HCT116 (cell line): ENCODE data around the gene EZH2. TPM values are rescaled to one million over a fixed set of nuclear protein-coding genes. Genes with fewer than 3 reads are reported as not detected.

Experiments
- ATAC-seq: fragments of 200-7000 bp; cut with Tn5 transposase; 2 replicates; pipeline ENCODE4 v1.9.1; 2020; ENCODE audit warnings: mild to moderate bottlenecking, moderate library complexity
- BruUV-seq: library from RNA; stranded (reverse); fragments of 400-500 nt; replicated peaks from 2 replicates; lab custom pipeline; 2021; lab: Mats Ljungman, UMichigan
- CTCF ChIA-PET: fragments of 300-600 bp; sonication (Branson Sonifier 250); formaldehyde crosslinking; loops from one replicate; lab custom pipeline; 2021; ENCODE audit warnings: antibody characterized with exemption; lab: Charles Lee
- POLR2A ChIA-PET: fragments of 300-600, 350-600 bp; sonication (Branson Sonifier 250); formaldehyde crosslinking; loops from one replicate; lab custom pipeline; 2021; ENCODE audit warnings: antibody characterized with exemption; lab: Charles Lee
- RAD21 ChIA-PET, 2 experiments: fragments of 300-600 bp; sonication (Branson Sonifier 250); formaldehyde crosslinking; loops; one replicate each; lab custom pipeline; 2023; ENCODE audit warnings: low total read pairs in 2 of 2; ENCODE audit not compliant: uncharacterized antibody in 2 of 2, unreplicated experiment in 2 of 2, low non-redundant PET in 1 of 2; lab: Charles Lee
- DNase-seq: peaks from one replicate; pipeline ENCODE4 v3.0.0-alpha.2; 2010; ENCODE audit warnings: low read depth, low spot score
- H2AFZ ChIP-seq: fragments of 200-600 bp; shearing (Covaris generic), sonication (generic); 2 replicates; pipeline ENCODE4 v1.6.1; 2017; ENCODE audit warnings: low read depth, mixed run types, mixed read lengths, antibody characterized with exemption, low read length; ENCODE audit not compliant: poor library complexity, severe bottlenecking
- H3K27ac ChIP-seq: 2 replicates; pipeline ENCODE4 v1.5.1; 2012; ENCODE audit warnings: low read depth, low read length
- H3K27me3 ChIP-seq: fragments of 200-600 bp; sonication (generic); 2 replicates; pipeline ENCODE4 v1.6.1; 2016; ENCODE audit warnings: mixed run types, low read length, mixed read lengths; ENCODE audit not compliant: insufficient read depth
- H3K36me3 ChIP-seq, 2 experiments: fragments of 200-500 bp in 1 of 2; fragments of 200-600 bp in 1 of 2; sonication (Bioruptor generic) in 1 of 2; sonication (generic) in 1 of 2; 2 replicates each; pipeline versions ENCODE4 v1.5.1 to v1.6.1; 2014 to 2016; ENCODE audit warnings: low read length in 2 of 2, inconsistent platforms in 1 of 2, mixed read lengths in 1 of 2, mixed run types in 1 of 2; ENCODE audit not compliant: insufficient read depth in 2 of 2, control insufficient read depth in 1 of 2
- H3K4me1 ChIP-seq, 2 experiments: fragments of 200-600 bp in 1 of 2; sonication (generic) in 1 of 2; 2 replicates each; pipeline versions ENCODE4 v1.5.1 to v1.6.1; 2012 to 2017; ENCODE audit warnings: low read length in 2 of 2, inconsistent platforms in 1 of 2, mild to moderate bottlenecking in 1 of 2, mixed read lengths in 1 of 2, mixed run types in 1 of 2, moderate library complexity in 1 of 2; ENCODE audit not compliant: insufficient read depth in 2 of 2, control insufficient read depth in 1 of 2
- H3K4me2 ChIP-seq: fragments of 200-600 bp; sonication (generic); 2 replicates; pipeline ENCODE4 v1.6.1; 2017; ENCODE audit warnings: mixed run types, low read length, mixed read lengths
- H3K4me3 ChIP-seq, 2 experiments: fragments of 200-600 bp in 1 of 2; sonication (generic) in 1 of 2; replicated peaks in 1 of 2; 2 replicates each; pipeline ENCODE4 v1.5.1; 2011 to 2016; ENCODE audit warnings: low read length in 2 of 2, control low read depth in 1 of 2, low read depth in 1 of 2, mild to moderate bottlenecking in 1 of 2, mixed read lengths in 1 of 2, mixed run types in 1 of 2
- H3K79me2 ChIP-seq: fragments of 200-600 bp; sonication (generic); 2 replicates; pipeline ENCODE4 v1.6.1; 2017; ENCODE audit warnings: mild to moderate bottlenecking, mixed run types, low read length, moderate library complexity, mixed read lengths; ENCODE audit not compliant: insufficient read depth
- H3K9ac ChIP-seq: fragments of 200-600 bp; sonication (generic); 2 replicates; pipeline ENCODE4 v1.6.1; 2016; ENCODE audit warnings: low read length, mixed read lengths
- H3K9me2 ChIP-seq: fragments of 200-600 bp; sonication (generic), shearing (Covaris generic); 2 replicates; pipeline ENCODE4 v1.6.1; 2017; ENCODE audit warnings: mixed run types, mild to moderate bottlenecking, moderate library complexity; ENCODE audit not compliant: insufficient read depth
- H3K9me3 ChIP-seq, 2 experiments: fragments of 200-500 bp in 1 of 2; fragments of 200-600 bp in 1 of 2; sonication (Bioruptor generic) in 1 of 2; sonication (generic) in 1 of 2; 2 replicates each; pipeline ENCODE4 v1.6.1; 2014 to 2017; ENCODE audit warnings: low read length in 2 of 2, mixed read lengths in 2 of 2, inconsistent platforms in 1 of 2, low read depth in 1 of 2, mild to moderate bottlenecking in 1 of 2, mixed run types in 1 of 2, moderate library complexity in 1 of 2; ENCODE audit not compliant: control insufficient read depth in 1 of 2, insufficient read depth in 1 of 2
- H4K20me1 ChIP-seq: fragments of 200-600 bp; sonication (generic), shearing (Covaris generic); 2 replicates; pipeline ENCODE4 v1.6.1; 2017; ENCODE audit warnings: mixed run types, mild to moderate bottlenecking, moderate library complexity; ENCODE audit not compliant: insufficient read depth
- CBX3 ChIP-seq: IDR thresholded peaks from 2 replicates; pipeline ENCODE4 v1.6.1; 2012; ENCODE audit warnings: low read depth
- CEBPB ChIP-seq: IDR thresholded peaks from 2 replicates; pipeline ENCODE4 v1.6.1; 2012; ENCODE audit warnings: low read depth
- ELF1 ChIP-seq: IDR thresholded peaks from 2 replicates; pipeline ENCODE4 v1.6.1; 2012; ENCODE audit warnings: low read depth, borderline replicate concordance
- FOSL1 ChIP-seq: IDR thresholded peaks from 2 replicates; pipeline ENCODE4 v1.6.1; 2012; ENCODE audit warnings: low read depth
- JUND ChIP-seq: IDR thresholded peaks from 2 replicates; pipeline ENCODE4 v1.6.1; 2012
- REST ChIP-seq: IDR thresholded peaks from 2 replicates; pipeline ENCODE4 v1.6.1; 2012; ENCODE audit warnings: low read depth
- SP1 ChIP-seq: IDR thresholded peaks from 2 replicates; pipeline ENCODE4 v1.6.1; 2012; ENCODE audit warnings: low read depth
- SRF ChIP-seq: IDR thresholded peaks from 2 replicates; pipeline ENCODE4 v1.6.1; 2012; ENCODE audit warnings: low read depth
- intact Hi-C: fragments of 100-400 bp; cut with micrococcal nuclease; formaldehyde crosslinking; loops from 2 replicates; pipeline ENCODE4 v1.10.0; 2022
- total RNA-seq: library from RNA; stranded (reverse); gene quantifications from one replicate; pipeline ENCODE4 v1.2.1, GENCODE V29; 2021; ENCODE audit not compliant: unreplicated experiment

The EZH2 gene
- total RNA-seq, 1 experiment from 2014 or later: 55.2 TPM

GRCh38 chr7:148912758-148913541 is 28.9 kb upstream of the EZH2 start:
- intact Hi-C loops: no loop called here
- no TSS peak for BruUV-seq
- RAD21 ChIA-PET: no interaction called here
- no peaks in the 10 kb centered on the region for H3K36me3 ChIP-seq
- H4K20me1 ChIP-seq: no peaks in the 10 kb centered on the region
- CTCF ChIA-PET: no interaction called here
- H3K27me3 ChIP-seq: peaks cover 3% of the 10 kb centered on the region; the same call in 1 of the 2 replicates
- POLR2A ChIA-PET: interaction anchor here (1.1 kb wide), 1 partner anchor 28 kb away, joined by 4 read pairs; no protein-coding TSS in a partner anchor
- TF ChIP-seq REST (no peak), SRF (peak; percentile 87), SP1 (peak; percentile 59), JUND (peak; percentile 68), ELF1 (no peak), CEBPB (peak; percentile 63), FOSL1 (peak; percentile 77), CBX3 (peak; percentile 17; the same call in 1 of the 2 replicates)
- DNase-seq (peak; percentile 27), ATAC-seq (no peak)
- H3K9ac ChIP-seq: no peak overlapping the region
- peaks cover 22 to 49% of the 10 kb centered on the region in 2 experiments for H3K4me1 ChIP-seq
- H3K79me2 ChIP-seq: no peaks in the 10 kb centered on the region
- H3K27ac ChIP-seq: no peak overlapping the region
- peak overlapping the region; percentile 88 for H3K4me2 ChIP-seq
- no peaks in the 10 kb centered on the region for H3K9me2 ChIP-seq
- H3K9me3 ChIP-seq: no peaks in the 10 kb centered on the region
- H3K4me3 ChIP-seq: no peak overlapping the region
- H2AFZ ChIP-seq: no peak overlapping the region
